ENCODE measurements around the gene FUT8. TPM values are rescaled to one million over a fixed set of nuclear protein-coding genes. Genes with fewer than 3 reads are reported as not detected.

Gene FUT8
- total RNA-seq, 1 experiment from 2014 or later, result 42.3 TPM

DNA sequence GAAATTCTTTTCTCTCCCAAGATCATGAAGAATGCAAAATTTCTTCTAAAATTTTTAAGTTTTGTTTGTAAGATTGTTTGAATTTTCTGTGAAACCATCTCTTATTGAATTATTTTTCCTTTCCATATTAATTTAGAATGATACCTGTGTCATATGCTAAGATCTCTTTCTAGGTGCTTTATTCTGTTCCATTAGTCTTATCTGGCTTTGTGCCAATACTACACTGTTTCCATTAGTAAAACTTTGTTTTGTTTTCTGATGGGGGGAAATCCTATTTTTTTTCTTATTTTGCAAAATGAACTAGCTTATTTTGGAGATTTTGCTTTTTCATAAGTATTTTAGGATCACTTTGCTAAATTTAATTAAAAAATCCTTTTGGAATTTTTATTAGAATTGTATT, 193.9 kb downstream of the FUT8 start (continued):
- TF ChIP-seq, protein P1, sequence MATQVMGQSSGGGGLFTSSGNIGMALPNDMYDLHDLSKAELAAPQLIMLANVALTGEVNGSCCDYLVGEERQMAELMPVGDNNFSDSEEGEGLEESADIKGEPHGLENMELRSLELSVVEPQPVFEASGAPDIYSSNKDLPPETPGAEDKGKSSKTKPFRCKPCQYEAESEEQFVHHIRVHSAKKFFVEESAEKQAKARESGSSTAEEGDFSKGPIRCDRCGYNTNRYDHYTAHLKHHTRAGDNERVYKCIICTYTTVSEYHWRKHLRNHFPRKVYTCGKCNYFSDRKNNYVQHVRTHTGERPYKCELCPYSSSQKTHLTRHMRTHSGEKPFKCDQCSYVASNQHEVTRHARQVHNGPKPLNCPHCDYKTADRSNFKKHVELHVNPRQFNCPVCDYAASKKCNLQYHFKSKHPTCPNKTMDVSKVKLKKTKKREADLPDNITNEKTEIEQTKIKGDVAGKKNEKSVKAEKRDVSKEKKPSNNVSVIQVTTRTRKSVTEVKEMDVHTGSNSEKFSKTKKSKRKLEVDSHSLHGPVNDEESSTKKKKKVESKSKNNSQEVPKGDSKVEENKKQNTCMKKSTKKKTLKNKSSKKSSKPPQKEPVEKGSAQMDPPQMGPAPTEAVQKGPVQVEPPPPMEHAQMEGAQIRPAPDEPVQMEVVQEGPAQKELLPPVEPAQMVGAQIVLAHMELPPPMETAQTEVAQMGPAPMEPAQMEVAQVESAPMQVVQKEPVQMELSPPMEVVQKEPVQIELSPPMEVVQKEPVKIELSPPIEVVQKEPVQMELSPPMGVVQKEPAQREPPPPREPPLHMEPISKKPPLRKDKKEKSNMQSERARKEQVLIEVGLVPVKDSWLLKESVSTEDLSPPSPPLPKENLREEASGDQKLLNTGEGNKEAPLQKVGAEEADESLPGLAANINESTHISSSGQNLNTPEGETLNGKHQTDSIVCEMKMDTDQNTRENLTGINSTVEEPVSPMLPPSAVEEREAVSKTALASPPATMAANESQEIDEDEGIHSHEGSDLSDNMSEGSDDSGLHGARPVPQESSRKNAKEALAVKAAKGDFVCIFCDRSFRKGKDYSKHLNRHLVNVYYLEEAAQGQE (IDR thresholded peaks at IDR 0.05; ENCODE audit: low read depth), result no peak
- TF ChIP-seq TCF7L2 (IDR thresholded peaks at IDR 0.05; ENCODE audit: borderline replicate concordance, extremely low read depth, insufficient read depth, insufficient read length), result no peak

DNA sequence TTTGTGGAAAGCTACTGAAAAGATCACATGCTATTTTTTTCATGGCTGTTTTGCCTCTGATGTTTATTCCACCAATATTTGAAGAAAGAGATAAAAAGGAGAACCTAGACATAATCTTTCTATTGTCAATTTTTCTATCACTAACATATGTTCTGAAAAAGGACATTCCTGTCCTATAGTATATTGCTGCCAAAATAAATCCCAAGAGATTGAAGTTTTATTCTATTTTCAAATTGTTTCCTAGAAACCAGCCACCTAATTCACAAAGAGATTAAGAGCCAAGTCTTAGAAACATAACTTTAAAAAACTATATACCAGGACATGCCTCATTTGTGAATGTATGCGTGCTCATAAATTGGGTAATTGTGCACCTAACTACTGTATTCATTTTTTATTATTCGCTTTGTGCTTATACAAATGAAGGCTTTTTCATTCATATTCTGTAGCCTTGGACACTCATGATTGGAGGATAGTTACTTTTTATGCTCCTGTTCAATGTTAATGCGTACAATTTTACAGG, 200.7 kb downstream of the FUT8 start:
- Histone ChIP-seq H3K4me1 (ENCODE audit: control insufficient read depth in 1 of 2, insufficient read depth in 2 of 2, low read length in 2 of 2) (no peaks in the 10 kb centered on the region), H3K9me3 (ENCODE audit: control insufficient read depth in 1 of 2, insufficient read depth in 1 of 2, low read depth in 1 of 2, low read length in 2 of 2) (no peaks in the 10 kb centered on the region), H3K4me3 (replicated peaks in 1 of 2; ENCODE audit: low read depth in 1 of 2, low read length in 2 of 2) (no peak overlapping the region), H3K9ac (ENCODE audit: low read length) (no peak overlapping the region), H3K9me2 (ENCODE audit: insufficient read depth) (no peaks in the 10 kb centered on the region), H2AFZ (ENCODE audit: low read depth, low read length, poor library complexity, severe bottlenecking) (no peak overlapping the region), H4K20me1 (ENCODE audit: insufficient read depth) (no peaks in the 10 kb centered on the region), H3K27me3 (ENCODE audit: insufficient read depth, low read length) (no peaks in the 10 kb centered on the region), H3K4me2 (ENCODE audit: low read length) (no peak overlapping the region), H3K36me3 (ENCODE audit: control insufficient read depth in 1 of 2, insufficient read depth in 2 of 2, low read length in 2 of 2) (no peaks in the 10 kb centered on the region), H3K79me2 (ENCODE audit: insufficient read depth, low read length) (no peaks in the 10 kb centered on the region), H3K27ac (ENCODE audit: low read depth, low read length) (no peak overlapping the region)
- ChIA-PET CTCF (no interaction called here), RAD21 (ENCODE audit: low non-redundant PET in 1 of 2, low total read pairs in 2 of 2, uncharacterized antibody in 2 of 2, unreplicated experiment in 2 of 2) (no interaction called here), POLR2A (no interaction called here)
- no peak for ATAC-seq
- DNase-seq (ENCODE audit: low read depth, low spot score), result no peak
- no TSS peak for BruUV-seq (replicated peaks)
- intact Hi-C loops (cut with micrococcal nuclease), result no loop called here
- TF ChIP-seq SRF (IDR thresholded peaks at IDR 0.05; ENCODE audit: low read depth), result no peak
- no peak for TF ChIP-seq EZH2 (IDR thresholded peaks at IDR 0.05)
- TF ChIP-seq, protein P2, sequence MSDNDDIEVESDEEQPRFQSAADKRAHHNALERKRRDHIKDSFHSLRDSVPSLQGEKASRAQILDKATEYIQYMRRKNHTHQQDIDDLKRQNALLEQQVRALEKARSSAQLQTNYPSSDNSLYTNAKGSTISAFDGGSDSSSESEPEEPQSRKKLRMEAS (IDR thresholded peaks at IDR 0.05), result no peak
- TF ChIP-seq ZFX (IDR thresholded peaks at IDR 0.05), result no peak
- no peak for TF ChIP-seq SP1 (IDR thresholded peaks at IDR 0.05; ENCODE audit: low read depth)
- no peak for TF ChIP-seq ELF1 (IDR thresholded peaks at IDR 0.05; ENCODE audit: borderline replicate concordance, low read depth)
- TF ChIP-seq POLR2A (IDR thresholded peaks at IDR 0.05; ENCODE audit: borderline replicate concordance, extremely low read depth, insufficient read depth, insufficient read length), result no peak
- TF ChIP-seq POLR2AphosphoS5 (IDR thresholded peaks at IDR 0.05; ENCODE audit: low read depth, low read length), result no peak
- no peak for TF ChIP-seq TCF7L2 (IDR thresholded peaks at IDR 0.05; ENCODE audit: borderline replicate concordance, extremely low read depth, insufficient read depth, insufficient read length)
- no peak for TF ChIP-seq EZH2phosphoT487 (IDR thresholded peaks at IDR 0.05; ENCODE audit: borderline replicate concordance)
- no peak for TF ChIP-seq SIN3A (IDR thresholded peaks at IDR 0.05; ENCODE audit: low read depth)
- TF ChIP-seq YY1 (IDR thresholded peaks at IDR 0.05; ENCODE audit: extremely low read depth, insufficient replicate concordance, low read depth, low read length), result no peak
- TF ChIP-seq, protein P3, sequence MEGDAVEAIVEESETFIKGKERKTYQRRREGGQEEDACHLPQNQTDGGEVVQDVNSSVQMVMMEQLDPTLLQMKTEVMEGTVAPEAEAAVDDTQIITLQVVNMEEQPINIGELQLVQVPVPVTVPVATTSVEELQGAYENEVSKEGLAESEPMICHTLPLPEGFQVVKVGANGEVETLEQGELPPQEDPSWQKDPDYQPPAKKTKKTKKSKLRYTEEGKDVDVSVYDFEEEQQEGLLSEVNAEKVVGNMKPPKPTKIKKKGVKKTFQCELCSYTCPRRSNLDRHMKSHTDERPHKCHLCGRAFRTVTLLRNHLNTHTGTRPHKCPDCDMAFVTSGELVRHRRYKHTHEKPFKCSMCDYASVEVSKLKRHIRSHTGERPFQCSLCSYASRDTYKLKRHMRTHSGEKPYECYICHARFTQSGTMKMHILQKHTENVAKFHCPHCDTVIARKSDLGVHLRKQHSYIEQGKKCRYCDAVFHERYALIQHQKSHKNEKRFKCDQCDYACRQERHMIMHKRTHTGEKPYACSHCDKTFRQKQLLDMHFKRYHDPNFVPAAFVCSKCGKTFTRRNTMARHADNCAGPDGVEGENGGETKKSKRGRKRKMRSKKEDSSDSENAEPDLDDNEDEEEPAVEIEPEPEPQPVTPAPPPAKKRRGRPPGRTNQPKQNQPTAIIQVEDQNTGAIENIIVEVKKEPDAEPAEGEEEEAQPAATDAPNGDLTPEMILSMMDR (IDR thresholded peaks at IDR 0.05 in 2 of 3, conservative IDR thresholded peaks at IDR 0.05 in 1 of 3; ENCODE audit: borderline replicate concordance in 1 of 3, insufficient read depth in 1 of 3, low read depth in 2 of 3, low read length in 2 of 3), result no peak
- no peak for TF ChIP-seq CEBPB (IDR thresholded peaks at IDR 0.05; ENCODE audit: low read depth)
- TF ChIP-seq ATF3 (IDR thresholded peaks at IDR 0.05), result no peak
- TF ChIP-seq, protein P1 (IDR thresholded peaks at IDR 0.05; ENCODE audit: low read depth), result no peak

All from HCT116 (cell line).